22Rv1 (cell line): ENCODE results near the gene FBXO17.
"Not testable (repeated sequence)": the region's sequence is repeated elsewhere in the genome, so short reads cannot be mapped to it uniquely, and the experiment has no call there.

ENCODE experiments used
- H3K27ac ChIP-seq: fragments of 450-650 bp; 2 replicates; pipeline ENCODE4 v1.5.1; 2017
- ZFX ChIP-seq: fragments of 450-650 bp; IDR thresholded peaks from 2 replicates; pipeline ENCODE4 v1.6.1; 2017; ENCODE audit warnings: antibody characterized with exemption, borderline replicate concordance
- TF ChIP-seq, protein P1 (sequence below): fragments of 450-650 bp; IDR thresholded peaks from 2 replicates; pipeline ENCODE4 v1.5.1; 2017; ENCODE audit warnings: mild to moderate bottlenecking

The FBXO17 gene

DNA sequence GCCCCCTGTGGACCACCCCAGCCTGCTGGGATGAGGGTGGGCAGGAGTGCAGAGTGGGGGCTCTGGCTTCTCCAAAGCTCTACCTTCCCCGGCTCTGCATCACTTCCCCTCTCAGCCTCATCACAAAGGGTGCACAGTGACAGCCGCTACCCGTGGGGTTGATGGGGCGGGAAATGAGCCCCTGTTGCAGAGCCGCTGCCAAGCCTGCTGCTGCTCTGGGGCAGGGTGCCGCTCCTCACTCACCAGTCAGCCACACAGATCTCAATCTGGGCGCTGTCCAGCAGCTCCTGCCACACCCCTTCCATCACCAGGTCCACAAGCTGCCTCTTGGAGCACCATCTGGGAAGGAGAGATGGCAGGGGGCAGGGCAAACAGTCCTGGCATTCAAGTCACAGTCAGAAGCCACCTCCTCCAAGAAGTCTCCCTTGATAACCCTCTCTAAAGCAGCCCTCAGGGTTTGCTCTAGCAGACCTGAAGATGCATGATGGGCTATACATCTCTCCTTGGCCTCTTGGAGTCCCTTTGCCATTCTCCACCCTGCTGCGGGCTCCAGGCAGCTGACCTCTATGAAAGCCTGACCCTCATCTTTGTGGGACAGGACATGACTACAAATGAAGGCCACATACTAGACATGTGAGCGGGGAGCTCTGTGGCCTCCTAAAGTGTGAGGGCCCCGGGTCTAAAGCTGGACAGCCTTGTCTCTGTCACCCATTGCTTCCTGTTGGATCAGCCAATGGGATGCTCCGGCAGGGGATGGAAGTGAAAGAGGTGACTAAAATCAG lies 29.1 kb downstream of the FBXO17 start:
- no peak overlapping the region for H3K27ac ChIP-seq

DNA sequence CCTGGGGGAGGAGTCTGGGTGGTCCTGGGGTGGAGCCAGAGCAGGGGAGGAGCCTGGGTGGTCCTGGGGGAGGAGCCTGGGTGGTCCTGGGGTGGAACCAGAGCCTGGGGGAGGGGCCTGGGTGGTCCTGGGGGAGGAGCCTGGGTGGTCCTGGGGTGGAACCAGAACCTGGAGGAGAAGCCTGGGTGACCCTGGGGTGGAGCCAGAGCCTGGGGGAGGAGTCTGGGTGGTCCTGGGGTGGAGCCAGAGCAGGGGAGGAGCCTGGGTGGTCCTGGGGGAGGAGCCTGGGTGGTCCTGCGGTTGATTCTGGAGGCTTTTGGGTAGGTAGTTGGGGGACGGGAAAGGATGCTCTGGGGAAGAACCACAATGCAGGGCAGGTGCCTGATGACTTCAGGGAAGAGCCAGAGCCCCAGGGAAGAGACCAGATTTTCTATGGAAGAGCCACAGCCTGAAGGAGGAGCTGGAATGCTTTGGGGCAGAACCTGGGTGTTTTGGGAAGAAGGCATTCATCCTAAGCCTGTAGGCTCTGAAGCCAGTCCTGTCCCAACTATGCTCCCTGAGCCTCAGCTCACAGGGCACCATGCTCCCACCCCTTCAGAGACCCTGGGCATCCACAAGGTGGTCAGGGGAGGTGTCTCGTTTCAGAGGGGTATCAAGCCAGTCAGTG lies 29.8 kb downstream of the FBXO17 start:
- TF ChIP-seq, protein P1, sequence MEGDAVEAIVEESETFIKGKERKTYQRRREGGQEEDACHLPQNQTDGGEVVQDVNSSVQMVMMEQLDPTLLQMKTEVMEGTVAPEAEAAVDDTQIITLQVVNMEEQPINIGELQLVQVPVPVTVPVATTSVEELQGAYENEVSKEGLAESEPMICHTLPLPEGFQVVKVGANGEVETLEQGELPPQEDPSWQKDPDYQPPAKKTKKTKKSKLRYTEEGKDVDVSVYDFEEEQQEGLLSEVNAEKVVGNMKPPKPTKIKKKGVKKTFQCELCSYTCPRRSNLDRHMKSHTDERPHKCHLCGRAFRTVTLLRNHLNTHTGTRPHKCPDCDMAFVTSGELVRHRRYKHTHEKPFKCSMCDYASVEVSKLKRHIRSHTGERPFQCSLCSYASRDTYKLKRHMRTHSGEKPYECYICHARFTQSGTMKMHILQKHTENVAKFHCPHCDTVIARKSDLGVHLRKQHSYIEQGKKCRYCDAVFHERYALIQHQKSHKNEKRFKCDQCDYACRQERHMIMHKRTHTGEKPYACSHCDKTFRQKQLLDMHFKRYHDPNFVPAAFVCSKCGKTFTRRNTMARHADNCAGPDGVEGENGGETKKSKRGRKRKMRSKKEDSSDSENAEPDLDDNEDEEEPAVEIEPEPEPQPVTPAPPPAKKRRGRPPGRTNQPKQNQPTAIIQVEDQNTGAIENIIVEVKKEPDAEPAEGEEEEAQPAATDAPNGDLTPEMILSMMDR, result no peak
- TF ChIP-seq ZFX, result no peak
- no peak overlapping the region for H3K27ac ChIP-seq

More for the DNA sequence above, 29.1 kb downstream of the FBXO17 start:
- TF ChIP-seq, protein P1, result no peak
- TF ChIP-seq ZFX, result no peak

DNA sequence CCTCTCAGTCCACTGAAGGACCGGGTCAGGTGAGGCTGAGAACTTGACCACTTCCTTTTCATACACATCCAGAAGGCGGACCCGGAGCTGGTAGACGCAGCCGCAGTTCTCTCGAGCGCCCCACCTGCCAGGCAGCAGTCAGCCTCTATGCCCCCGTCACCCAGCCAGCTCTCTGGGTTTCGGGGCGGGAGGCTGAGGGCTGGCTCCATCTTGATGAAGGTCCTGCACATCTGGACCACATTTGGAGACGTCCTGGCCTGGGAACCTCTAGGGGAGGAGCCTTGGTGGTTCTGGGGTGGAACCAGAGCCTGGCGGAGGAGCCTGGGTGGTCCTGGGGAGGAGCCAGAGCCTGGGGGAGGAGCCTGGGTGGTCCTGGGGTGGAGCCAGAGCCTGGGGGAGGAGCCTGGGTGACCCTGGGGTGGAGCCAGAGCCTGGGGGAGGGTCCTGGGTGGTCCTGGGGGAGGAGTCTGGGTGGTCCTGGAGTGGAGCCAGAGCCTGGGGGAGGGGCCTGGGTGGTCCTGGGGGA lies 30.5 kb downstream of the FBXO17 start:
- H3K27ac ChIP-seq, result no peak overlapping the region
- TF ChIP-seq, protein P1, result no peak
- no peak for TF ChIP-seq ZFX

DNA sequence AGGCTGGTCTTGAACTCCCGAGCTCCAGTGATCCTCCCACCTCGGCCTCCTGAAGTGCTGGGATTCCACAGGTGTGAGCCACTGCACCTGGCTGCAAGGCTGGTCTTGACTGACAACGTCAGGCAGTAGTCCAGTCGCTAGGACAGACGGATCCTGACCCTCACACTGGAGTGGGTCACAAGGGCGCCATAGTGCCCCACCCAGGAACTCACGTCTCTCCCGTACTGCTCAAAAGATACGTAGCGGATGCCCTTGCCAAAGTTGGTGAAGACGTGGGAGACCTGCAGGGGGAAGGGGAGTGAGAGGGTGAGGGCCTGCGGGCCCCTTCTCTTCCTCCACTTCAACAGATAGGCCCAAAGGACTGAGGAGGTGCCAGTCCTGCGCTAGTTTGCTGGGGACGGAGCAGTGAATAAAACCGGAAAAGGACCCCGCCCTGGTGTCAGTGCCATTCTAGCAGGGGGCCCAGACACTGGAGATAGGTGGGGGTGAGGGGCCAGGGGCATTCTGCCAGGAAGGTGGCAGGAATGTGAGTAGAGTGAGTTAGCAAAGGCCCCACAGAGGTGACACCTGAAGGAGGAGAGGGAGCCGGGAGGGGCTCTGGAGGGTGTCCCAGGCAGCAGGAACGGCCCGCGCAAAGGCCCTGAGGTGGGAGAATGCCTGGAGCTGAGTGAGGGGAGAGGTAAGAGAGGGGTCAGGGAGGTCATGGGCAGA lies 32.9 kb downstream of the FBXO17 start:
- TF ChIP-seq ZFX, result no peak
- TF ChIP-seq, protein P1, result no peak

DNA sequence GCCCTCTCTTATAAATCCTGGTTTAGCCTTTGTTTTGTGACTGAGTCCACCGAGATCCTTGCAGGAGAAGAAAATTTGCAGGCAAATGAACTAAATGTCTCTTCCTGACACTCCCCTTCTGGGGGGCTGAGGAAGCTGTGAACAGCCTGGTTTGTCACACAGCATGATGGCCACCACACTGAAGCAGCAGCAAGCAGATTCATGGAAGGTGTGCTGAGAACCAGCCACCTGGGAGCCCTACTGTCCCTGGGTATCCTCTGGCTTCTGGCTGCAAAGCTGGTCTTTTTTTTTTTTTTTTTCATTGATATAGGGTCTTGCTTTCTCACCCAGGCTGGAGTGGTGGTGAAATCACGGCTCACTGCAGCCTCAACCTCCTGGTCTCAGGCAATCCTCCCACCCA lies 33.6 kb downstream of the FBXO17 start:
- TF ChIP-seq, protein P1, result no peak
- TF ChIP-seq ZFX, result no peak
- no peak overlapping the region for H3K27ac ChIP-seq

More for the DNA sequence above, 32.9 kb downstream of the FBXO17 start:
- H3K27ac ChIP-seq, result no peak overlapping the region

DNA sequence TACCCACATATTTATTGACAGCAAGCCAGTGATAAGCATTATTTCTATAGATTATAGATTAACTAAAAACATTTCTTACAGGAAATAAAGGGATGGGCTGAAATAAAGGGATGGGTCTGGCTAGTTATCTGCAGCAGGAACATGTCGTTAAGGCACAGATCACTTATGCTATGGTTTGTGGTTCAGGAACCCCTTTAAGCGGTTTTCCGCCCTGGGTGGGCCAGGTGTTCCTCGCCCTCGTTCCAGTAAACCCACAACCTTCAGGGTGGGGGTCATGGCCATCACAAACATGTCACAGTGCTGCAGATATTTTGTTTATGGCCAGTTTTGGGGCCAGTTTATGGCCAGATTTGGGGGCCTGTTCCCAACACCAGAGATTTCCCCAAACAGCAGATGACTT lies 34.1 kb downstream of the FBXO17 start:
- H3K27ac ChIP-seq, result not testable (repeated sequence)

DNA sequence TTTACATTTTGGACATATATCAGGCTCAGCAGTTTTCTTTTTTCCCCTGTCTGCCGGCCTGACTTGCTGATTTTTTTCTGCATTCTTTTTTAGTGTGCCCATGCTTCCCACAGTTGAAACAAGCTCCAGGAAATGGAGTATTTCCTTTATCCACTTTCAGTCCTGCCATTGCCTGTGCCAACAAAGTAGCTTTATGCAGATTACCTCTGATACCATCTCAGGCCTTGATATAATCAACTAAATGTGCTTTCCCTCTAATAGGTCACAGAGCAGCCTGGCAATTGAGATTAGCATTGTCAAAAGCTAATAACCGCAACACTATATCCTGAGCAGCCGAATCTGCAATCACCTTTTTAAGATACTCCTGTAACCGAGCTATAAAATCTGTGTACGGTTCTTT lies 35.6 kb downstream of the FBXO17 start:
- no peak overlapping the region for H3K27ac ChIP-seq
- no peak for TF ChIP-seq ZFX
- TF ChIP-seq, protein P1, result no peak
